NCI-H187 (cell line): ENCODE data around the gene SLC1A7.

Experiments
- DNase-seq, 2 experiments: peaks; one replicate each; lab custom pipeline; 2025; lab: John Stamatoyannopoulos, UW

The SLC1A7 gene

GRCh38 chr1:53090227-53091147, 52.0 kb downstream of the SLC1A7 start:
- no peak for DNase-seq

- DNase-seq: no peak
These were observed 52.8 kb downstream of the SLC1A7 start for GRCh38 chr1:53089478-53090226.

GRCh38 chr1:53088616-53089300, 53.7 kb downstream of the SLC1A7 start:
- DNase-seq: no peak

GRCh38 chr1:53087332-53088285, 54.8 kb downstream of the SLC1A7 start:
- no peak for DNase-seq

GRCh38 chr1:53086491-53087070, 55.9 kb downstream of the SLC1A7 start:
- DNase-seq: no peak

- no peak for DNase-seq
These were observed 57.0 kb downstream of the SLC1A7 start for GRCh38 chr1:53085405-53085804.

- DNase-seq: no peak
These were observed 57.9 kb downstream of the SLC1A7 start for GRCh38 chr1:53084589-53084971.

- DNase-seq: no peak
These were observed 58.5 kb downstream of the SLC1A7 start for GRCh38 chr1:53083636-53084588.

GRCh38 chr1:53082826-53083455, 59.5 kb downstream of the SLC1A7 start:
- DNase-seq: no peak

- no peak for DNase-seq
These were observed 60.9 kb downstream of the SLC1A7 start for GRCh38 chr1:53081384-53082066.

GRCh38 chr1:53080769-53081168, 61.7 kb downstream of the SLC1A7 start:
- DNase-seq: no peak

- no peak for DNase-seq
These were observed 62.4 kb downstream of the SLC1A7 start for GRCh38 chr1:53080041-53080440.

GRCh38 chr1:53079251-53079650, 63.2 kb downstream of the SLC1A7 start:
- no peak for DNase-seq

- no peak for DNase-seq
These were observed 63.9 kb downstream of the SLC1A7 start for GRCh38 chr1:53078333-53079101.

- DNase-seq: no peak
These were observed 64.9 kb downstream of the SLC1A7 start for GRCh38 chr1:53077599-53077965.

- no peak for DNase-seq
These were observed 65.5 kb downstream of the SLC1A7 start for GRCh38 chr1:53076721-53077598.

- no peak for DNase-seq
These were observed 66.3 kb downstream of the SLC1A7 start for GRCh38 chr1:53076165-53076564.
